GM23248 (cell line): Measurements from ENCODE around the gene GNB1.

Experiments
- EZH2 ChIP-seq: fragments of 200-600 bp; sonication (generic); IDR thresholded peaks from 2 replicates; pipeline ENCODE4 v1.6.1; 2018; ENCODE audit warnings: antibody characterized with exemption, mild to moderate bottlenecking; ENCODE audit not compliant: insufficient read depth, poor library complexity, severe bottlenecking
- EZH2phosphoT487 ChIP-seq: fragments of 200-600 bp; sonication (generic); IDR thresholded peaks from 2 replicates; pipeline ENCODE4 v1.6.1; 2018; ENCODE audit warnings: antibody characterized with exemption, moderate library complexity, mild to moderate bottlenecking, low read depth; ENCODE audit not compliant: insufficient read depth

DNA sequence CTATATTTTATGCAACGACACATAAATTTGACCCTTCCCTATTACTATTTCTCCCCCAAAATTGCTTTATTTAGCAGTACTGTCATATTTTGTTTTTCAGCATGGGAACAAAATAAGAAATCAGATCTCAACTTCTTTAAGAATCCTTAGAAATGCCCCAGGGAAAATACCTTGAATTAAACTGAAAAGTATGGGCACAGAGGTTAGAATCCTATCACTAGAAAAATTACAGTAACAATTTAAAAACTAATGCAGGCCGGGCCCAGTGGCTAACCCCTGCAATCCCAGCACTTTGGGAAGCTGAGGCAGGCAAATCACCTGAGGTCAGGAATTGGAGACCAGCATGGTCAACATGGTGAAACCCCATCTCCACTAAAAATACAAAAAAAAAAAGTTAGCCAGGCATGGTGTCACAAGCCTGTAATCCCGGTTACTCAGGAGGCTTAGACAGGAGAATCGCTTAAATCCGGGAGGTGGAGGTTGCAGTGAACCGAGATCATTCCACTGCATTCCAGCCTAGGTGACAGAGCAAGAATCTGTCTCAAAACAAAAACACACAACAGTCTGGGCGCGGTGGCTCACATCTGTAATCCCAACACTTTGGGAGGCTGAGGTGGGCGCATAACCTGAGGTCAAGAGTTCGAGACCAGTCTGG, 51.4 kb downstream of the GNB1 start:
- no peak for TF ChIP-seq EZH2
- no peak for TF ChIP-seq EZH2phosphoT487
